ENCODE data around the gene COL18A1. TPM values are rescaled to one million over a fixed set of nuclear protein-coding genes. Genes with fewer than 3 reads are reported as not detected.

Gene COL18A1
- total RNA-seq, 2 donors from 2014 or later: 56.2 to 229 TPM

- Histone ChIP-seq H3K27ac (no peak overlapping the region), H3K36me3 (no peaks in the 10 kb centered on the region), H3K9me3 (no peaks in the 10 kb centered on the region), H3K4me1 (replicated peaks) (no peaks in the 10 kb centered on the region), H3K27me3 (replicated peaks; ENCODE audit: insufficient read depth) (peaks cover 1% of the 10 kb centered on the region), H3K4me3 (no peak overlapping the region)
- 95% methylated on average over 25 of the region's 25 CpGs for WGBS
- TF ChIP-seq POLR2A (IDR thresholded peaks at IDR 0.05): no peak
- TF ChIP-seq, protein P1, sequence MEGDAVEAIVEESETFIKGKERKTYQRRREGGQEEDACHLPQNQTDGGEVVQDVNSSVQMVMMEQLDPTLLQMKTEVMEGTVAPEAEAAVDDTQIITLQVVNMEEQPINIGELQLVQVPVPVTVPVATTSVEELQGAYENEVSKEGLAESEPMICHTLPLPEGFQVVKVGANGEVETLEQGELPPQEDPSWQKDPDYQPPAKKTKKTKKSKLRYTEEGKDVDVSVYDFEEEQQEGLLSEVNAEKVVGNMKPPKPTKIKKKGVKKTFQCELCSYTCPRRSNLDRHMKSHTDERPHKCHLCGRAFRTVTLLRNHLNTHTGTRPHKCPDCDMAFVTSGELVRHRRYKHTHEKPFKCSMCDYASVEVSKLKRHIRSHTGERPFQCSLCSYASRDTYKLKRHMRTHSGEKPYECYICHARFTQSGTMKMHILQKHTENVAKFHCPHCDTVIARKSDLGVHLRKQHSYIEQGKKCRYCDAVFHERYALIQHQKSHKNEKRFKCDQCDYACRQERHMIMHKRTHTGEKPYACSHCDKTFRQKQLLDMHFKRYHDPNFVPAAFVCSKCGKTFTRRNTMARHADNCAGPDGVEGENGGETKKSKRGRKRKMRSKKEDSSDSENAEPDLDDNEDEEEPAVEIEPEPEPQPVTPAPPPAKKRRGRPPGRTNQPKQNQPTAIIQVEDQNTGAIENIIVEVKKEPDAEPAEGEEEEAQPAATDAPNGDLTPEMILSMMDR (IDR thresholded peaks at IDR 0.05): no peak
- no peak for TF ChIP-seq POLR2AphosphoS5 (IDR thresholded peaks at IDR 0.05)
- no peak for DNase-seq (ENCODE audit: low spot score)
- intact Hi-C loops (cut with DNase I): no loop called here
These were observed 14.2 kb downstream of the COL18A1 start for GRCh38 chr21:45419162-45419561.

DNA sequence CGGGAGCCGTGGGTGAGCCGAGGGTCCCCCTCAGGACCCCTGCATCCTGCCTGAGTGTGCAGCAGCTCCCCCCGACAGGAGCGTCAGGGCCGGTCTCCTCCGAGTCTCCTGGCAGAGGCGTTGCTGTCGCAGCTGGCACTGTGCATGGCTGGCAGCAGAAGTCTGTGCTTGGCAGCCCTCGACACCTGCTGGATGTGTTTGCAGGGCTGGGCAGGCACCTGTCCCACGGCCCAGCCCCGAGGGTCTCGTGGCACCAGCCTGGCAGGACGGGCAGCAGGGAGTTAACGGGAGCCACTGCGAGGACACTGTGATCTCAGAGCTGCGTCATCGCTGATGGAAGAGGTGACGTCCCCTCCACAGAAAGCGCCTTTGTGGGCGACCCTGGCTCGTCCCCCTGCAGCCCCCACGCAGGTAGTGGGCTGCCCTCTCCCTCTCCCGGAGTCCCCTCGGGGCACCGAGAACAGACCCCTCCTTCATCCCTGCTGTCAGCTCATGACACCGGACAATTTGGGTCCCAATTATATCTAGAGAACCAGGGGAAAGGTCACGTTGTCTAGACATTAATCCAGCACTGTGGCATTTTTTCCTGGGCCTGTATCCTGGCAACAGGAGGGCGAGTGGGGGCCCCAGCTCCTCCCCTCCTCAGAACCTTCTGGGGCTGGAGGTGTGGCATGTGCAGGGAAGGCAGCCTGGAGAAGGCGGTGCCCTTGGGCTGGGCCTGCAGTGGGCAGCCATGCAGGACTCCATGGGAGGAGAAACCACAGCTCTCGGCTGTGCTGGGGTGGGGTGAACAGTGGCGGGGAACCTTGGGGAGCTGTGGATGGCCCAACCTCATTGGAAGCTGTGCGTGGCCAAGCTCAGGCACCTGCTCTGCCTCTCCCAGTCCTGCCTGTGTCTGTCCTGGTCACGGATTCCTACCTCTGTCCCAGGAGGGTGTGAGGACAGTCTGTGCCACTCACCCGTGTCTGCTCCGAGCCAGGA is 15.4 kb downstream of the COL18A1 start:
- Histone ChIP-seq H3K27me3 (replicated peaks; ENCODE audit: insufficient read depth) (peaks cover 1% of the 10 kb centered on the region), H3K4me1 (replicated peaks) (no peaks in the 10 kb centered on the region), H3K27ac (peak overlapping the region in 1 of 2 donors; percentile 11), H3K4me3 (no peak overlapping the region), H3K36me3 (no peaks in the 10 kb centered on the region), H3K9me3 (no peaks in the 10 kb centered on the region)
- TF ChIP-seq POLR2AphosphoS5 (IDR thresholded peaks at IDR 0.05): no peak
- TF ChIP-seq, protein P1 (IDR thresholded peaks at IDR 0.05): peak in 2 of 4 experiments; percentile 5 to 13
- WGBS: 42% methylated on average over 36 of the region's 36 CpGs
- intact Hi-C loops (cut with DNase I): no loop called here
- peak; percentile 46 for DNase-seq (ENCODE audit: low spot score)

- TF ChIP-seq POLR2A (IDR thresholded peaks at IDR 0.05): no peak
- TF ChIP-seq POLR2AphosphoS5 (IDR thresholded peaks at IDR 0.05): peak; percentile 32
- TF ChIP-seq, protein P1 (IDR thresholded peaks at IDR 0.05): peak in 1 of 4 experiments; percentile 7
- 73% methylated on average over 24 of the region's 25 CpGs for WGBS
- H3K36me3 ChIP-seq: no peaks in the 10 kb centered on the region
- H3K27me3 ChIP-seq (replicated peaks; ENCODE audit: insufficient read depth): peaks cover 1% of the 10 kb centered on the region
- H3K9me3 ChIP-seq: no peaks in the 10 kb centered on the region
- peak overlapping the region in 1 of 2 donors; percentile 11 for H3K27ac ChIP-seq
- no peak overlapping the region for H3K4me3 ChIP-seq
- H3K4me1 ChIP-seq (replicated peaks): no peaks in the 10 kb centered on the region
- DNase-seq (ENCODE audit: low spot score): peak; percentile 66
- intact Hi-C loops (cut with DNase I): no loop called here
These were observed 16.3 kb downstream of the COL18A1 start for GRCh38 chr21:45421071-45421845.

DNA sequence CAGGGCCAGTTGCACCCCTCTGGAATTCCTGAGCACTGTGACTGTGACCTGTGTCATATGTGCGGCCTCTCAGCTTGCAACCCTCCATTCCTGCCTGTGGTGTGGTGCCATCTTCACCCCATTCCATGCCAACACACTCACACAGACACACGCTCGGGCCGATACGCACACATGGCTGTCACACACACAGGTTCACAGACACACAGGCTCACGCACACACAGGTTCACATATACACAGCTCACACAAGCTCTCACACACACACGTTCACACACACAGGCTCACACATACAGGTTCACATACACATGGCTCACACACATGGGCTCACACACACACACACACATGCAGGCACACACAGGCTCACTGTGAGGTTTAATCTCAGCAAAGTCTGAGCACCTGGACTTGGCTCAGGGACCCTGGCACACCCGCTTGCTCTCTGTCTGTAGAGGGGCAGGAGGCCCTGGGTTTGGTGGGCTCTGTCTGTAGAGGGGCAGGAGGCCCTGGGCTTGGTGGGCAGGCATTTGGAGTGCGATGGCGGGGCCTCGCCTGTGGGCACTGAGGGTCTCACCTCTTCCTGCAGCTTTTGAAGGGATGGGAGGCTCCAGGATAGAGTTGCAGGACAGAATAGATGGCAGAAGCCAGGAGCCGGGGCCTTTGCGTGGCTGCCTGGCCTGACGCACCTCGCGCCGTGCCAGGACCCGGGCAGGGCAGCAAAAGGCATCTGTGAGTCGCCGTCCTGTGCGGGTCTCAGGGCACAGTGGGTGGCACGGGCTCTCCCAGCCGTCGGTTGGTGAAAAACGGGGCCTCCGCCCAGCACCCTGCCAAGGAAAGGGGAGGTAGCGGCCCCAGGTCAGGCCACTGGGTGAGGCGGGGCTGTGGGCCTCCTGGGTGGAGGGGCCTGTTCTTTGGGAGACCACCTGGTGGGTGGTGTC is 17.1 kb downstream of the COL18A1 start:
- no peaks in the 10 kb centered on the region for H3K9me3 ChIP-seq
- no peak overlapping the region for H3K27ac ChIP-seq
- TF ChIP-seq, protein P1 (IDR thresholded peaks at IDR 0.05): no peak
- TF ChIP-seq POLR2A (IDR thresholded peaks at IDR 0.05) (no peak), POLR2AphosphoS5 (IDR thresholded peaks at IDR 0.05) (no peak)
- WGBS: 95% methylated on average over 26 of the region's 28 CpGs
- no peak overlapping the region for H3K4me3 ChIP-seq
- intact Hi-C loops (cut with DNase I): no loop called here
- DNase-seq (ENCODE audit: low spot score): no peak
- no peaks in the 10 kb centered on the region for H3K36me3 ChIP-seq
- no peaks in the 10 kb centered on the region for H3K4me1 ChIP-seq (replicated peaks)
- peaks cover 1% of the 10 kb centered on the region for H3K27me3 ChIP-seq (replicated peaks; ENCODE audit: insufficient read depth)
